GM19438 (cell line): ENCODE measurements around the gene MTF2.

Experiments
- ATAC-seq: cut with Tn5 transposase; IDR thresholded peaks from one replicate; pipeline ENCODE4 v1.9.1; 2021; ENCODE audit warnings: low read depth; ENCODE audit not compliant: unreplicated experiment

MTF2 gene

GRCh38 chr1:93081716-93082115 is 2.6 kb downstream of the MTF2 start:
- ATAC-seq, result no peak

- ATAC-seq, result no peak
These were observed 3.2 kb downstream of the MTF2 start for GRCh38 chr1:93082313-93082712.

GRCh38 chr1:93083979-93084378 is 4.9 kb downstream of the MTF2 start:
- ATAC-seq, result no peak

- ATAC-seq, result no peak
These were observed 8.4 kb downstream of the MTF2 start for GRCh38 chr1:93087532-93087931.

- no peak for ATAC-seq
These were observed 14.4 kb downstream of the MTF2 start for GRCh38 chr1:93093332-93094006.

GRCh38 chr1:93095804-93096585 is 16.9 kb downstream of the MTF2 start:
- no peak for ATAC-seq

- no peak for ATAC-seq
These were observed 23.1 kb downstream of the MTF2 start for GRCh38 chr1:93102142-93102541.

- no peak for ATAC-seq
These were observed 27.1 kb downstream of the MTF2 start for GRCh38 chr1:93106226-93106625.

GRCh38 chr1:93107395-93107794 is 28.3 kb downstream of the MTF2 start:
- no peak for ATAC-seq

GRCh38 chr1:93108335-93108734 is 29.3 kb downstream of the MTF2 start:
- no peak for ATAC-seq

GRCh38 chr1:93109578-93109977 is 30.5 kb downstream of the MTF2 start:
- no peak for ATAC-seq

GRCh38 chr1:93111065-93111464 is 32.0 kb downstream of the MTF2 start:
- ATAC-seq, result no peak

GRCh38 chr1:93111561-93111960 is 32.5 kb downstream of the MTF2 start:
- no peak for ATAC-seq

GRCh38 chr1:93113127-93113526 is 34.0 kb downstream of the MTF2 start:
- no peak for ATAC-seq

- ATAC-seq, result no peak
These were observed 35.3 kb downstream of the MTF2 start for GRCh38 chr1:93114391-93114790.

- no peak for ATAC-seq
These were observed 41.5 kb downstream of the MTF2 start for GRCh38 chr1:93120614-93121013.

GRCh38 chr1:93123201-93123783 is 44.2 kb downstream of the MTF2 start:
- no peak for ATAC-seq

GRCh38 chr1:93124556-93125355 is 45.7 kb downstream of the MTF2 start:
- ATAC-seq, result no peak

GRCh38 chr1:93129507-93130099 is 50.5 kb downstream of the MTF2 start:
- no peak for ATAC-seq

GRCh38 chr1:93132638-93133037 is 53.6 kb downstream of the MTF2 start:
- ATAC-seq, result no peak

- ATAC-seq, result no peak
These were observed 57.4 kb downstream of the MTF2 start for GRCh38 chr1:93136445-93136844.
